D341Med (cell line): ENCODE results near the gene ENDOG.
A peak's percentile ranks its signal among the peaks of the same experiment; 100 is the strongest.
"Not testable (repeated sequence)": the region's sequence is repeated elsewhere in the genome, so short reads cannot be mapped to it uniquely, and the experiment has no call there.

Source experiments
- DNase-seq: peaks from one replicate; pipeline ENCODE4 v3.0.0; 2012; ENCODE audit warnings: low spot score

Gene ENDOG

GRCh38 chr9:128818099-128818838, at the start of gene ENDOG:
Gene ENDOG, plus strand, starts transcription at chr9:128818500. Its CDS starts 185 bp downstream, at chr9:128818685.
- peak; percentile 98 for DNase-seq

- no peak for DNase-seq
Measured at GRCh38 chr9:128768606-128769005, 49.7 kb upstream of the ENDOG start.

- DNase-seq = no peak
Measured at GRCh38 chr9:128770286-128771030, 47.8 kb upstream of the ENDOG start.

GRCh38 chr9:128771094-128771721, 47.1 kb upstream of the ENDOG start:
- DNase-seq = no peak

GRCh38 chr9:128771745-128772519, 46.4 kb upstream of the ENDOG start, which contains the start of gene ZER1:
Gene ZER1, minus strand, starts transcription at chr9:128771927. Its CDS starts 16,362 bp downstream, at chr9:128755565.
- peak; percentile 98 for DNase-seq

GRCh38 chr9:128773049-128773448, 45.3 kb upstream of the ENDOG start:
- DNase-seq = no peak

- no peak for DNase-seq
Measured at GRCh38 chr9:128774804-128775203, 43.5 kb upstream of the ENDOG start.

GRCh38 chr9:128780093-128780492, 38.2 kb upstream of the ENDOG start:
- DNase-seq = not testable (repeated sequence)

GRCh38 chr9:128781187-128782070, 36.9 kb upstream of the ENDOG start:
- DNase-seq = no peak

- DNase-seq = no peak
Measured at GRCh38 chr9:128782669-128783068, 35.6 kb upstream of the ENDOG start.

- DNase-seq = no peak
Measured at GRCh38 chr9:128785427-128785826, 32.9 kb upstream of the ENDOG start.

GRCh38 chr9:128786681-128787601, 31.4 kb upstream of the ENDOG start, which contains the start of gene TBC1D13:
Gene TBC1D13, plus strand, starts transcription at chr9:128787253. Its CDS starts 101 bp downstream, at chr9:128787354.
- DNase-seq = peak; percentile 95

- DNase-seq = no peak
Measured at GRCh38 chr9:128787659-128788058, 30.6 kb upstream of the ENDOG start.

- DNase-seq = no peak
Measured at GRCh38 chr9:128788445-128788844, 29.9 kb upstream of the ENDOG start.

- DNase-seq = no peak
Measured at GRCh38 chr9:128790536-128790935, 27.8 kb upstream of the ENDOG start.

- DNase-seq = no peak
Measured at GRCh38 chr9:128792134-128792533, 26.2 kb upstream of the ENDOG start.

- DNase-seq = no peak
Measured at GRCh38 chr9:128792978-128793686, 25.2 kb upstream of the ENDOG start.

GRCh38 chr9:128794961-128795360, 23.3 kb upstream of the ENDOG start:
- not testable (repeated sequence) for DNase-seq

GRCh38 chr9:128798896-128799295, 19.4 kb upstream of the ENDOG start:
- no peak for DNase-seq
